ENCODE measurements around the gene GSS. TPM values are rescaled to one million over a fixed set of nuclear protein-coding genes. Genes with fewer than 3 reads are reported as not detected.

Gene GSS
- total and polyA plus RNA-seq, 2 donors from 2014 or later: 54.9 to 71.5 TPM

GRCh38 chr20:34925981-34926380 is 29.6 kb downstream of the GSS start:
- TF ChIP-seq CTCF (IDR thresholded peaks at IDR 0.05; ENCODE audit: borderline replicate concordance, extremely low read depth, insufficient read depth): no peak
- FAIRE-seq: no peak

GRCh38 chr20:34925341-34925740 is 30.3 kb downstream of the GSS start:
- Histone ChIP-seq H3K36me3 (ENCODE audit: control insufficient read depth in 2 of 3, insufficient read depth in 3 of 3, low read length in 3 of 3) (peaks cover 2 to 71% (median 37%) of the 10 kb centered on the region in 3 donors), H3K9ac (ENCODE audit: low read length in 3 of 3) (no peak overlapping the region)
- no peak for FAIRE-seq

More at GRCh38 chr20:34925981-34926380, 29.6 kb downstream of the GSS start:
- no peak for DNase-seq
- intact Hi-C loops (cut with DNase I): no loop called here
- Histone ChIP-seq H3K27ac (ENCODE audit: low read depth in 2 of 2, low read length in 2 of 2) (no peak overlapping the region), H3K9ac (ENCODE audit: low read length in 3 of 3) (no peak overlapping the region), H3K27me3 (ENCODE audit: control insufficient read depth, insufficient read depth, low read length) (no peaks in the 10 kb centered on the region), H3K9me3 (ENCODE audit: control insufficient read depth in 2 of 3, insufficient read depth in 1 of 3, low read length in 3 of 3) (no peaks in the 10 kb centered on the region), H3K4me3 (ENCODE audit: low read length in 3 of 3) (no peak overlapping the region), H3K4me1 (ENCODE audit: control insufficient read depth in 2 of 3, insufficient read depth in 2 of 3, low read depth in 1 of 3, low read length in 3 of 3) (peaks cover 0 to 6% (median 0%) of the 10 kb centered on the region in 3 donors), H3K36me3 (ENCODE audit: control insufficient read depth in 2 of 3, insufficient read depth in 3 of 3, low read length in 3 of 3) (peaks cover 2 to 65% (median 31%) of the 10 kb centered on the region in 3 donors)

GRCh38 chr20:34923414-34923813 is 32.2 kb downstream of the GSS start:
- peaks cover 0 to 71% (median 35%) of the 10 kb centered on the region in 3 donors for H3K36me3 ChIP-seq (ENCODE audit: control insufficient read depth in 2 of 3, insufficient read depth in 3 of 3, low read length in 3 of 3)
- intact Hi-C loops (cut with DNase I): no loop called here

More at GRCh38 chr20:34925341-34925740, 30.3 kb downstream of the GSS start:
- H3K4me3 ChIP-seq (ENCODE audit: low read length in 3 of 3): no peak overlapping the region
- peaks cover 0 to 6% (median 0%) of the 10 kb centered on the region in 3 donors for H3K4me1 ChIP-seq (ENCODE audit: control insufficient read depth in 2 of 3, insufficient read depth in 2 of 3, low read depth in 1 of 3, low read length in 3 of 3)
- H3K27ac ChIP-seq (ENCODE audit: low read depth in 2 of 2, low read length in 2 of 2): no peak overlapping the region
- intact Hi-C loops (cut with DNase I): no loop called here
- H3K27me3 ChIP-seq (ENCODE audit: control insufficient read depth, insufficient read depth, low read length): no peaks in the 10 kb centered on the region
- H3K9me3 ChIP-seq (ENCODE audit: control insufficient read depth in 2 of 3, insufficient read depth in 1 of 3, low read length in 3 of 3): no peaks in the 10 kb centered on the region
- DNase-seq: no peak
- no peak for TF ChIP-seq CTCF (IDR thresholded peaks at IDR 0.05; ENCODE audit: borderline replicate concordance, extremely low read depth, insufficient read depth)

More at GRCh38 chr20:34923414-34923813, 32.2 kb downstream of the GSS start:
- H3K27me3 ChIP-seq (ENCODE audit: control insufficient read depth, insufficient read depth, low read length): no peaks in the 10 kb centered on the region
- no peak overlapping the region for H3K4me3 ChIP-seq (ENCODE audit: low read length in 3 of 3)
- DNase-seq: no peak
- H3K4me1 ChIP-seq (ENCODE audit: control insufficient read depth in 2 of 3, insufficient read depth in 2 of 3, low read depth in 1 of 3, low read length in 3 of 3): peaks cover 0 to 6% (median 0%) of the 10 kb centered on the region in 3 donors
- H3K9me3 ChIP-seq (ENCODE audit: control insufficient read depth in 2 of 3, insufficient read depth in 1 of 3, low read length in 3 of 3): no peaks in the 10 kb centered on the region
- no peak for TF ChIP-seq CTCF (IDR thresholded peaks at IDR 0.05; ENCODE audit: borderline replicate concordance, extremely low read depth, insufficient read depth)
- H3K9ac ChIP-seq (ENCODE audit: low read length in 3 of 3): no peak overlapping the region
- FAIRE-seq: no peak
- H3K27ac ChIP-seq (ENCODE audit: low read depth in 2 of 2, low read length in 2 of 2): no peak overlapping the region
